ENCODE results near the gene ATP8B3. TPM values are rescaled to one million over a fixed set of nuclear protein-coding genes. Genes with fewer than 3 reads are reported as not detected.

ATP8B3 gene
- total and polyA plus RNA-seq, 2 of the 13 experiments (the other 11 are each of a cell fraction or from before 2014, with no cell fraction given), result 2.6 to 5.9 TPM

GRCh38 chr19:1853295-1854038, 41.4 kb upstream of the ATP8B3 start (continued):
- TF ChIP-seq TRIM22 (IDR thresholded peaks at IDR 0.05) (no peak), ZNF512 (CRISPR knock-in tag; IDR thresholded peaks at IDR 0.05) (no peak), POGZ (CRISPR knock-in tag; IDR thresholded peaks at IDR 0.05) (0 out of 2 replicates have a peak, but pooled peaks have one; percentile 24), NFE2L1 (CRISPR knock-in tag; IDR thresholded peaks at IDR 0.05; ENCODE audit: borderline replicate concordance) (no peak), ZFP91 (CRISPR knock-in tag; IDR thresholded peaks at IDR 0.05; ENCODE audit: borderline replicate concordance) (peak; percentile 46; the same call in 1 of the 2 replicates), POLR2AphosphoS2 (IDR thresholded peaks at IDR 0.05; ENCODE audit: low read depth, low read length) (no peak), ZNF276 (CRISPR knock-in tag; IDR thresholded peaks at IDR 0.05; ENCODE audit: low read depth) (no peak), ZNF761 (CRISPR knock-in tag; conservative IDR thresholded peaks at IDR 0.05) (no peak), ZNF687 (CRISPR knock-in tag; IDR thresholded peaks at IDR 0.05) (peak; percentile 75), ARNT2 (CRISPR knock-in tag; IDR thresholded peaks at IDR 0.05; ENCODE audit: low read depth) (no peak), ZZZ3 (CRISPR knock-in tag; IDR thresholded peaks at IDR 0.05; ENCODE audit: borderline replicate concordance) (no peak), ZNF775 (CRISPR knock-in tag; IDR thresholded peaks at IDR 0.05; ENCODE audit: borderline replicate concordance) (no peak), ZNF652 (CRISPR knock-in tag; IDR thresholded peaks at IDR 0.05; ENCODE audit: borderline replicate concordance, low read depth) (no peak)
- TF ChIP-seq, protein P1, sequence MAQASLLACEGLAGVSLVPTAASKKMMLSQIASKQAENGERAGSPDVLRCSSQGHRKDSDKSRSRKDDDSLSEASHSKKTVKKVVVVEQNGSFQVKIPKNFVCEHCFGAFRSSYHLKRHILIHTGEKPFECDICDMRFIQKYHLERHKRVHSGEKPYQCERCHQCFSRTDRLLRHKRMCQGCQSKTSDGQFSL (CRISPR knock-in tag; IDR thresholded peaks at IDR 0.05), result no peak
